AG04450 (cell line): ENCODE measurements around the gene OMP. TPM values are rescaled to one million over a fixed set of nuclear protein-coding genes. Genes with fewer than 3 reads are reported as not detected.

Experiments used
- CTCF ChIA-PET: fragments of 300-600, 350-600 bp; formaldehyde crosslinking; extraction: SDS; loops from one replicate; lab custom pipeline; 2022; ENCODE audit warnings: antibody characterized with exemption, inconsistent platforms; lab: Charles Lee
- POLR2A ChIA-PET: fragments of 350-600 bp; formaldehyde crosslinking; extraction: SDS; loops from one replicate; lab custom pipeline; 2021; ENCODE audit warnings: antibody characterized with exemption, inconsistent platforms; lab: Yijun Ruan, JAX
- DNase-seq: peaks from one replicate; pipeline ENCODE4 v3.0.0-alpha.2; 2011; ENCODE audit warnings: low read depth, low spot score
- H3K27ac ChIP-seq: one replicate; pipeline ENCODE4 v1.5.1; 2012; ENCODE audit warnings: low read depth, low read length, control low read depth
- H3K27me3 ChIP-seq: one replicate; pipeline ENCODE4 v1.6.0; 2012; ENCODE audit warnings: low read length; ENCODE audit not compliant: control insufficient read depth, insufficient read depth
- H3K4me3 ChIP-seq: 2 replicates; pipeline ENCODE4 v1.5.1; 2011; ENCODE audit warnings: mild to moderate bottlenecking, low read depth, low read length, control low read depth
- H3K9me3 ChIP-seq: 2 replicates; pipeline ENCODE4 v1.5.1; 2012; ENCODE audit warnings: low read length; ENCODE audit not compliant: control insufficient read depth, insufficient read depth
- polyA plus RNA-seq: library from polyadenylated mRNA; depleted of rRNA; stranded (reverse); fragments of >200 nt; gene quantifications from 2 replicates; pipeline ENCODE4 v1.2.3, GENCODE V29; 2011
- TF ChIP-seq, protein P1 (sequence below): IDR thresholded peaks from 2 replicates; pipeline ENCODE4 v1.5.1; 2011; ENCODE audit warnings: low read depth, low read length, control low read depth, inconsistent platforms

Gene OMP
- polyA plus RNA-seq, 1 experiment = not detected

DNA sequence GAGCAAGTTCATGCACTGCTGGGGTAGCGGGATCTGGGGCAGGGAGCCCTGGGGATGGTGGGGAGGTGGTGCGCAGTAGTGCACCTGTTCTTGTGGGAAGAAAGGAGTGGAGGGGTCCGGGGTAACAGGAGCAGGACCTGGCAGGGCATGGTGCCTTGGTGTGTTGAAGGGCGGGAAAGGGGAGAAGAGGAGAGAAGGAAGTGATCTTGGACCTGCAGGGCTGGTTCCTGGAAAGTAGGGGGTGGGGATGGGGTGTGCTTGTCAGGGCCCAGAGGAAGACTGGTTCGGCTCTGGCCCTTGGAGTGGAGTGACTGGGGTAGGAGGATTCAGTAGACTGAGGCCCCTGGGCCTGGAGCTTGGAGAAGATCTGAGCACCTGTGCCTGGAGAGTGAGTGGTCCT lies 46.7 kb upstream of the OMP start:
- no peak for DNase-seq
- H3K9me3 ChIP-seq = peaks cover 23% of the 10 kb centered on the region
- H3K27me3 ChIP-seq = peaks cover 12% of the 10 kb centered on the region
- ChIA-PET POLR2A (no interaction called here), CTCF (no interaction called here)
- no peak overlapping the region for H3K27ac ChIP-seq
- TF ChIP-seq, protein P1, sequence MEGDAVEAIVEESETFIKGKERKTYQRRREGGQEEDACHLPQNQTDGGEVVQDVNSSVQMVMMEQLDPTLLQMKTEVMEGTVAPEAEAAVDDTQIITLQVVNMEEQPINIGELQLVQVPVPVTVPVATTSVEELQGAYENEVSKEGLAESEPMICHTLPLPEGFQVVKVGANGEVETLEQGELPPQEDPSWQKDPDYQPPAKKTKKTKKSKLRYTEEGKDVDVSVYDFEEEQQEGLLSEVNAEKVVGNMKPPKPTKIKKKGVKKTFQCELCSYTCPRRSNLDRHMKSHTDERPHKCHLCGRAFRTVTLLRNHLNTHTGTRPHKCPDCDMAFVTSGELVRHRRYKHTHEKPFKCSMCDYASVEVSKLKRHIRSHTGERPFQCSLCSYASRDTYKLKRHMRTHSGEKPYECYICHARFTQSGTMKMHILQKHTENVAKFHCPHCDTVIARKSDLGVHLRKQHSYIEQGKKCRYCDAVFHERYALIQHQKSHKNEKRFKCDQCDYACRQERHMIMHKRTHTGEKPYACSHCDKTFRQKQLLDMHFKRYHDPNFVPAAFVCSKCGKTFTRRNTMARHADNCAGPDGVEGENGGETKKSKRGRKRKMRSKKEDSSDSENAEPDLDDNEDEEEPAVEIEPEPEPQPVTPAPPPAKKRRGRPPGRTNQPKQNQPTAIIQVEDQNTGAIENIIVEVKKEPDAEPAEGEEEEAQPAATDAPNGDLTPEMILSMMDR = no peak
- no peak overlapping the region for H3K4me3 ChIP-seq

DNA sequence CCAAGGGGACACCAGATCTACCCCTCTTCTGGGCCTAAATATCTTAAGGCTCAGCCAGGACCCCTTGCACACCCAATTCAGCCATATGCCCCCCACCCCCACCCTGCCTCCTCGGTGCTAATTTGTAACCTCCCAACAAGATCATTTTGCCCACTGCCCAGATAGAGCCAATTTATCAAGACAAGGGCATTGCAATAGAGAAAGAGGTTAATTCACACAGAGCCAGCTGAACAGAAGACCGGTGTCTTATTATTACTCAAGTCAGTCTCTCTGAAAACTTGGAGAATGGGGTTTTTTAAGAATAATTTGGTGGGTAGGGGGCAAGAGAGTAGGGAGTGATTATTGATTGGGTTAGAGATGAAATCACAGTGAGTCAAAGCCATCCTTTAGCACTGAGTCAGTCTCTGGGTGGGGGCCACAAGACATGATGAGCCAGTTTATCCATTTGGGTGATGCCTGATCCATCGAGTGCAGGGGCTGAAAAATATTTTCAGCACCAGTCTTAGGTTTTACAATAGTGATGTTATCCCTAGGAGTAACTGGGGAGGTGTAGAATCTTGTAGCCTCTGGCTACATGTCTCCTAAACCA lies 45.7 kb upstream of the OMP start:
- ChIA-PET POLR2A (no interaction called here), CTCF (interaction anchor here (1.4 kb wide), 1 partner anchor 35 kb away, joined by 4 read pairs; no protein-coding TSS in a partner anchor)
- H3K27ac ChIP-seq = no peak overlapping the region

DNA sequence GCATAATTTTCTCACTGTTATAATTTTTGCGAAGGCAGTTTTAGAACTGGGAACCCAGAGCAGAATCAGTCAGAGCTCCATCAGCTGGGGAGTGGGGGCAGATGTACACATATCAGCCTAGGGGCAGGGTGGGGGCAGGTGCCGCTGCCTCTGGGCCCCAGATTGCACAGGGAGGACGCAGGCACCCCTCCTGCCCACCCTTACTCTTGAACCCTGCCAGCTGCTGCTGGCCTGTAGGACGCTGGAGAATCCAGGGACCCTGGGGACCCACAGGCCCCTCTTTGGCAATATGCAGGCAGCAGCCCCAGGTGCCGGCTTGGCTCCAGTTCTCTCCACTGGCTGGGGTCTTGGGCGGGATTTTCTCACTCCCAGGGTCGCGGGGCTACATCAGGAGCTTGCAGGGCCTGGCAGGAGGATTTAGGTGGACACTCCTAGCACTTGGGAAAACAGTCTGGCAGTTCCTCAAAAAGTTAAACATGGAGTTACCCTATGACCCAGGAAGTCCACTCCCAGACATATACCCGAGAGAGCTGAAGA lies 44.6 kb upstream of the OMP start:
- Histone ChIP-seq H3K4me3 (no peak overlapping the region), H3K27me3 (peaks cover 10% of the 10 kb centered on the region), H3K9me3 (peaks cover 23% of the 10 kb centered on the region), H3K27ac (no peak overlapping the region)
- DNase-seq = no peak
- POLR2A ChIA-PET = no interaction called here
- TF ChIP-seq, protein P1 = no peak
- CTCF ChIA-PET = interaction anchor here (1.0 to 1.4 kb wide), 2 partner anchors 10 to 34 kb away, joined by 4 to 11 read pairs; no protein-coding TSS in a partner anchor

More for the DNA sequence above, 45.7 kb upstream of the OMP start:
- no peak for DNase-seq
- Histone ChIP-seq H3K9me3 (peaks cover 23% of the 10 kb centered on the region), H3K4me3 (no peak overlapping the region), H3K27me3 (peaks cover 12% of the 10 kb centered on the region)
- TF ChIP-seq, protein P1 = no peak

GRCh38 chr11:77058900-77059299 lies 43.7 kb upstream of the OMP start:
- POLR2A ChIA-PET = no interaction called here
- CTCF ChIA-PET = no interaction called here
- no peak for DNase-seq
- Histone ChIP-seq H3K4me3 (no peak overlapping the region), H3K27ac (no peak overlapping the region), H3K27me3 (peaks cover 8% of the 10 kb centered on the region), H3K9me3 (peaks cover 23% of the 10 kb centered on the region)
- TF ChIP-seq, protein P1 = no peak

DNA sequence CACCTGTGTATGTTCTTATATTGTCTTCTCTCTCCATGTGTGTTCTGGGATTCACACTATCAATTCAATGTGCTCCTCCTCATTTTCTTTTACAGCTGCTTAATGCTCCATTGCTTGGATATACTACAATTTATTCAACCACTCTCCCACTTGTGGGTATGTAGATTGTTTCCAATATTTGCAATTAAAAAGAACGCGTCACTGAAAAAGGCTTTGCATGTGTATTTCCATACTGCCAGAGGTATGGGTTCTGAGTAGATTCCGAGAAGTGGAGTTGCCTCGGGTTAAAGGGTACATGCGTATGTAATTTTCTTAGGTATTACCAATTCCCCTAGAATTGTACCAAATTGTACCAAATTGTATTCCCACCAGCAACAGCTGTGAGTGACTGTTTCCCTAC lies 42.8 kb upstream of the OMP start:
- H3K27me3 ChIP-seq = peaks cover 6% of the 10 kb centered on the region
- ChIA-PET CTCF (no interaction called here), POLR2A (no interaction called here)
- TF ChIP-seq, protein P1 = no peak
- peaks cover 23% of the 10 kb centered on the region for H3K9me3 ChIP-seq
- no peak overlapping the region for H3K27ac ChIP-seq
- DNase-seq = no peak
- no peak overlapping the region for H3K4me3 ChIP-seq
